ENCODE results near the gene TPT1. TPM values are rescaled to one million over a fixed set of nuclear protein-coding genes. Genes with fewer than 3 reads are reported as not detected.

TPT1 gene
- total RNA-seq, 2 donors from 2014 or later, result 2,667 to 4,562 TPM

- no peaks in the 10 kb centered on the region for H3K36me3 ChIP-seq
- intact Hi-C loops (cut with DNase I), result no loop called here
- H3K4me1 ChIP-seq, result no peaks in the 10 kb centered on the region
- H3K9me3 ChIP-seq, result no peaks in the 10 kb centered on the region
- TF ChIP-seq CTCF (IDR thresholded peaks at IDR 0.05), result no peak
- no peaks in the 10 kb centered on the region for H3K27me3 ChIP-seq
- no peak overlapping the region for H3K9ac ChIP-seq (ENCODE audit: low read depth in 2 of 2, low read length in 2 of 2)
- no peak for DNase-seq
- no peak overlapping the region for H3K27ac ChIP-seq
- H3K4me3 ChIP-seq, result no peak overlapping the region
These were observed 33.9 kb upstream of the TPT1 start for GRCh38 chr13:45374917-45375316.

- intact Hi-C loops (cut with DNase I), result no loop called here
- Histone ChIP-seq H3K4me1 (no peaks in the 10 kb centered on the region), H3K4me3 (no peak overlapping the region), H3K9me3 (no peaks in the 10 kb centered on the region), H3K36me3 (no peaks in the 10 kb centered on the region), H3K27ac (no peak overlapping the region), H3K9ac (ENCODE audit: low read depth in 2 of 2, low read length in 2 of 2) (no peak overlapping the region), H3K27me3 (no peaks in the 10 kb centered on the region)
- DNase-seq, result peak; percentile 51
- no peak for TF ChIP-seq CTCF (IDR thresholded peaks at IDR 0.05)
These were observed 32.2 kb upstream of the TPT1 start for GRCh38 chr13:45373162-45373547.

GRCh38 chr13:45372189-45373161 is 31.5 kb upstream of the TPT1 start:
- TF ChIP-seq CTCF (IDR thresholded peaks at IDR 0.05), result no peak
- DNase-seq, result no peak
- no peaks in the 10 kb centered on the region for H3K27me3 ChIP-seq
- H3K36me3 ChIP-seq, result no peaks in the 10 kb centered on the region
- no peaks in the 10 kb centered on the region for H3K9me3 ChIP-seq
- no peaks in the 10 kb centered on the region for H3K4me1 ChIP-seq
- intact Hi-C loops (cut with DNase I), result no loop called here
- no peak overlapping the region for H3K27ac ChIP-seq
- H3K4me3 ChIP-seq, result no peak overlapping the region
- no peak overlapping the region for H3K9ac ChIP-seq (ENCODE audit: low read depth in 2 of 2, low read length in 2 of 2)

GRCh38 chr13:45370922-45371406 is 30.0 kb upstream of the TPT1 start:
- H3K4me1 ChIP-seq, result no peaks in the 10 kb centered on the region
- no peaks in the 10 kb centered on the region for H3K27me3 ChIP-seq
- intact Hi-C loops (cut with DNase I), result no loop called here
- H3K27ac ChIP-seq, result no peak overlapping the region
- no peaks in the 10 kb centered on the region for H3K36me3 ChIP-seq
- peak; percentile 94 for TF ChIP-seq CTCF (IDR thresholded peaks at IDR 0.05)
- no peaks in the 10 kb centered on the region for H3K9me3 ChIP-seq
- peak; percentile 62 for DNase-seq
- H3K4me3 ChIP-seq, result no peak overlapping the region
- H3K9ac ChIP-seq (ENCODE audit: low read depth in 2 of 2, low read length in 2 of 2), result no peak overlapping the region

GRCh38 chr13:45369116-45369515 is 28.1 kb upstream of the TPT1 start:
- H3K9ac ChIP-seq (ENCODE audit: low read depth in 2 of 2, low read length in 2 of 2), result no peak overlapping the region
- H3K36me3 ChIP-seq, result no peaks in the 10 kb centered on the region
- no peaks in the 10 kb centered on the region for H3K4me1 ChIP-seq
- H3K4me3 ChIP-seq, result no peak overlapping the region
- intact Hi-C loops (cut with DNase I), result no loop called here
- no peak for DNase-seq
- no peaks in the 10 kb centered on the region for H3K9me3 ChIP-seq
- no peak for TF ChIP-seq CTCF (IDR thresholded peaks at IDR 0.05)
- H3K27ac ChIP-seq, result no peak overlapping the region
- H3K27me3 ChIP-seq, result no peaks in the 10 kb centered on the region
